Nephron progenitor cell (in vitro differentiated cells): ENCODE measurements around the gene RNASE2.
A peak's percentile ranks its signal among the peaks of the same experiment; 100 is the strongest.
"Not testable (repeated sequence)": the region's sequence is repeated elsewhere in the genome, so short reads cannot be mapped to it uniquely, and the experiment has no call there.

Experiments used
- DNase-seq: peaks from one replicate; pipeline ENCODE4 v3.0.0; 2021
- H3K27ac Mint-ChIP-seq: 2 replicates; pipeline ENCODE4 v1.8.0; 2021; ENCODE audit warnings: mild to moderate bottlenecking, moderate library complexity, mixed read lengths
- H3K27me3 Mint-ChIP-seq: 2 replicates; pipeline ENCODE4 v1.8.0; 2021; ENCODE audit warnings: mild to moderate bottlenecking, low read depth, mixed read lengths; ENCODE audit not compliant: poor library complexity
- H3K36me3 Mint-ChIP-seq: 2 replicates; pipeline ENCODE4 v1.8.0; 2021; ENCODE audit warnings: low read depth, mixed read lengths
- H3K4me1 Mint-ChIP-seq: 2 replicates; pipeline ENCODE4 v1.8.0; 2021; ENCODE audit warnings: mixed read lengths
- H3K4me3 Mint-ChIP-seq: 2 replicates; pipeline ENCODE4 v1.8.0; 2021; ENCODE audit warnings: mild to moderate bottlenecking, moderate library complexity, mixed read lengths
- H3K9me3 Mint-ChIP-seq: 2 replicates; pipeline ENCODE4 v1.8.0; 2021; ENCODE audit warnings: mild to moderate bottlenecking, moderate library complexity, mixed read lengths
- CTCF ChIP-seq: fragments of 200-600 bp; sonication (generic); IDR thresholded peaks from 2 replicates; pipeline ENCODE4 v1.5.0; 2021; ENCODE audit warnings: antibody characterized with exemption

RNASE2 gene

DNA sequence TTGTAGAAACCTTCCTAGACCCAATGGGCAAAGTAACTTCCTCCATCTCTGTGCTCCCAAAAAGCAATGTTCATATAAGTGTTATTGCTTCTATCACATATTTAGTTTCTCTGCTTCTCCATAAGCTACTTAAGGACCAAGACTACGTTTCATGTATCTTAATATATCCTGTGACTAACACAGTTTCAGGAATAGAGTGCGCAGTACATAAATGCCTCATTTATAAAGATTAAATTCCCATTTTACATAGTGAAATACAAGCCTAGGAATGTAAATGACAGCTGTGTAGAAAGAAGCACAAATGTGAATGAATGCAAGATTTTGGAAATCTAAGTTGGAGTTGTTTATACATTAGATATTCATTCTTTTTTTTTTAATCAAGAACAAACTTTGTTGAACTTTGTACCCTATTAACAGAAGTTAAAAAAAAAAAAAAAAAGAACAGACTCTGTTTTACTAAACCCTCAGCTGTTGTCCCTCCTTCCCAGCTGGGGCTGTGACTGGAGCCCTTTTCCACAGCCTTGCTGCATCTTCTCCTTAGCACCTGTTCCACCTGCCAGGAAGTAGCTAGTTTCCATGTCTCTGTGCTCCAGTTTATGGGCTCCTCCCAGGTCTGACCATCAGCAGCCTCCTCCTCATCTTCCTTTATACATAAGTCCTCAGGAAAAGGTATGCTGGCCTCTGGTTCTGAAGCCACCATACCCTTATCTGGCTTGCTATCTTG is 27.5 kb downstream of the RNASE2 start:
- Mint-ChIP-seq H3K27me3 (peaks cover 47% of the 10 kb centered on the region), H3K4me3 (no peak overlapping the region), H3K27ac (no peak overlapping the region), H3K9me3 (no peaks in the 10 kb centered on the region), H3K36me3 (no peaks in the 10 kb centered on the region), H3K4me1 (no peaks in the 10 kb centered on the region)
- no peak for TF ChIP-seq CTCF
- DNase-seq, result no peak

DNA sequence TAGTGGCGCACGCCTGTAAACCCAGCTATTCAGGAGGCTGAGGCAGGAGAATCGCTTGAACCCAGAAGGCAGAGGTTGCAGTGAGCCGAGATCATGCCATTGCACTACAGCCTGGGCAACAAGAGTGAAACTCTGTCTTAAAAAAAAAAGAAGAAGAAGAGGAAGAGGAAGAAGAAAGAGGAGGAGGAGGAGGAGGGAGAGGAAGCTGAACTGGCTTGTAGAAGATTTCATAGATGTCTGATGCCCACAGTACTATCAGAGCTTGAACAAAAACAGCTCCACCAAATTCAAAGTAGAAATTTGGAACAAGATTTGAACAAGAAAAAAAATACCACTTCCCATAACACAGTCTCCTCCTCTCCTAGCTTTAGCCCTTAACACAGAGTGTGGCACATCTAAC is 30.4 kb downstream of the RNASE2 start:
- H3K4me3 Mint-ChIP-seq, H3K27ac Mint-ChIP-seq: not testable (repeated sequence)

GRCh38 chr14:20986811-20987210 is 31.5 kb downstream of the RNASE2 start:
- no peak overlapping the region for H3K4me3 Mint-ChIP-seq
- H3K4me1 Mint-ChIP-seq, result peaks cover 27% of the 10 kb centered on the region
- TF ChIP-seq CTCF, result no peak
- no peaks in the 10 kb centered on the region for H3K9me3 Mint-ChIP-seq
- peaks cover 36% of the 10 kb centered on the region for H3K27me3 Mint-ChIP-seq
- H3K36me3 Mint-ChIP-seq, result peaks cover 11% of the 10 kb centered on the region
- DNase-seq, result no peak
- no peak overlapping the region for H3K27ac Mint-ChIP-seq

More for the DNA sequence above, 30.4 kb downstream of the RNASE2 start:
- H3K9me3 Mint-ChIP-seq, H3K36me3 Mint-ChIP-seq, DNase-seq: not testable (repeated sequence)
- Mint-ChIP-seq H3K27me3 (peaks cover 39% of the 10 kb centered on the region), H3K4me1 (peaks cover 16% of the 10 kb centered on the region)

DNA sequence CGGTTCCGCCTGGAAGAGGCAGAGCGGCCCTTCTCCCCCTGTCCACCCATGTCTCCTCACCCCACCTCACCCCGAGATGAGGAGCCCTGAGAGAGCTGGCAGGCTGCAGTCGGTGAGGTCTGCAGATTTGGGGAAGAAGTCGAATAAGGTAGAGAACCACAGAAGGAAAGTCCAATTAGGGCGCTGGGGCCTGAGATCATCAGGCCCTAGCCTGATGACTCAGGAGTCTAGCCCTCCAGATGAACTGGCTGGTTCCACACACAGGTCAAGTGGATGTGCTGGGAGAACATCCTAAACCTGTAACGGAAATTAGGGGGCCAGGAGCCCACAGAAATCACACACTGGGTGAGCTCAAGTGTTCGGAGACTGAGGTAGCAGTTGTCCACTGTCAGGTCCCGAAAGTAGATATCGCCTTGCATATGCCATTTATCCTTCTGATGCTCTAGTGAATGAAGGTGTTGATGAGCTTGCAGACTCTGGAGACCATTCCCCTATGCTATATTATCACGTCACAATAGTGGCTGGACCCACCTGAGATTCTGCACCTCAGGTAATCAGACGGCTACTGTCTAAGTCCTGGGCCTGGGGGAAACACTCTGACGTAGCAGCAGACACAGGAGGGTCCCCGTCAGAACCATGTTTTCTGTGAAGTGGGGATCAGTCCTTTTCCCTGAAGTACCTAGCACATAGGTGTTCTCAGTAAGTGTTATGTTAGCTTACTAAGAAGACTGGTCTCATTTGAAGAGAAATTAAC is 33.6 kb downstream of the RNASE2 start:
- H3K4me3 Mint-ChIP-seq, result peak overlapping the region; percentile 91
- H3K4me1 Mint-ChIP-seq, result peaks cover 31% of the 10 kb centered on the region
- TF ChIP-seq CTCF, result no peak
- no peak overlapping the region for H3K27ac Mint-ChIP-seq
- DNase-seq, result no peak
- peaks cover 29% of the 10 kb centered on the region for H3K36me3 Mint-ChIP-seq
- H3K27me3 Mint-ChIP-seq, result peaks cover 27% of the 10 kb centered on the region
- H3K9me3 Mint-ChIP-seq, result no peaks in the 10 kb centered on the region

DNA sequence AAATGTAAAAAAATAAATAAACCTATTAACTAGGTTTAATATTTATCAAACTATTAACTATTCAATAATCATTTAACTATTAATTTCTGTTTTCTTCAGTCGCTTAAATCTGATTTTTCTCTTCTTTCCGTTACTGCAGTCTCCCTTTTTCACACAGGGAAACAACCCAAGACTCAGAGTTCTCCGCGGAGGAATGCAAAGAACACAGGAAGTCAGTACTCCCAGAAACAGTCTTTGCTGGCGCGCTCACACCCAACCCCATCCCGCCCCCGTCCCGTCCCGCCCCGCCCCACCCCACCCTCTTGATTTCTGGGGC is 34.1 kb downstream of the RNASE2 start:
- Mint-ChIP-seq H3K4me3 (peak overlapping the region; percentile 91), H3K9me3 (no peaks in the 10 kb centered on the region), H3K36me3 (peaks cover 33% of the 10 kb centered on the region), H3K27ac (no peak overlapping the region), H3K27me3 (peaks cover 24% of the 10 kb centered on the region), H3K4me1 (peaks cover 31% of the 10 kb centered on the region)
- no peak for TF ChIP-seq CTCF
- no peak for DNase-seq

GRCh38 chr14:20989787-20990600 is 34.7 kb downstream of the RNASE2 start, which contains the start of gene METTL17:
Gene METTL17, plus strand, starts transcription at chr14:20989980. Its CDS starts 23 bp downstream, at chr14:20990003.
- Mint-ChIP-seq H3K27me3 (peaks cover 22% of the 10 kb centered on the region), H3K4me1 (peaks cover 31% of the 10 kb centered on the region), H3K9me3 (no peaks in the 10 kb centered on the region), H3K4me3 (peak within 1 kb of the TSS; percentile 91), H3K36me3 (peaks cover 39% of the 10 kb centered on the region), H3K27ac (peak within 1 kb of the TSS; percentile 10)
- peak; percentile 82 for DNase-seq
- peak; percentile 39 for TF ChIP-seq CTCF
